ENCODE results near the gene ZNF783.

ZNF783 gene

DNA sequence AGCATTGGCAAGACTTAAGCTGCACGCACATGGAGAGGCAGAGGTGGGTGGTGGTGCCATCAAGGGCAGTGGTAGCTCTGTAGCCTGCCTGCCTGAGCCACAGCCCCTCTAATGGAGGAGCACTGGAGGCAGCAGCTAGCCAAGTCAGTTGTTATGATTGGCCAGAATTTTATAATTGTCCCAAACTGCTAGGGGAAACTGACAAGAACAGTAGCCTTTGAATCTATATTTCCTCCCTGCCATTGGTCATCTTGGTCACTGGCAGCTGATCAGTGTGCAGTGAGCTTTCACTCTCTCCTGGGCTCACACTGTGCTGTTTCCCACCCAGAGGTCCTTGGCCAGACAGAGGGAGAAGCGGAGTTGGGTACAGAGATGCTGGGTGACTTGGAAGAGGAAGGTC, 9.6 kb upstream of the ZNF783 start:
- no peak for TF ChIP-seq CTCF (IDR thresholded peaks at IDR 0.05; ENCODE audit: low read depth, low read length)
- Histone ChIP-seq H4K20me1 (ENCODE audit: insufficient read depth, low read length) (no peaks in the 10 kb centered on the region), H3K27ac (ENCODE audit: low read length) (no peak overlapping the region), H3K9me3 (ENCODE audit: insufficient read depth, low read length) (no peaks in the 10 kb centered on the region), H2AFZ (ENCODE audit: low read depth, low read length) (no peak overlapping the region), H3K4me3 (ENCODE audit: low read length) (no peak overlapping the region), H3K79me2 (ENCODE audit: low read length) (peaks cover 12% of the 10 kb centered on the region), H3K27me3 (ENCODE audit: low read depth, low read length) (no peaks in the 10 kb centered on the region), H3K36me3 (replicated peaks; ENCODE audit: low read depth, low read length) (peaks cover 25% of the 10 kb centered on the region), H3K4me1 (ENCODE audit: low read length) (peaks cover 19% of the 10 kb centered on the region), H3K9ac (ENCODE audit: low read length) (no peak overlapping the region), H3K4me2 (ENCODE audit: low read length) (no peak overlapping the region)

- Histone ChIP-seq H3K27me3 (ENCODE audit: low read depth, low read length) (no peaks in the 10 kb centered on the region), H3K79me2 (ENCODE audit: low read length) (0 out of 2 replicates have a peak, but pooled peaks cover 3% of the 10 kb centered on the region), H3K4me2 (ENCODE audit: low read length) (no peak overlapping the region), H3K36me3 (replicated peaks; ENCODE audit: low read depth, low read length) (peaks cover 25% of the 10 kb centered on the region), H3K9ac (ENCODE audit: low read length) (no peak overlapping the region), H3K4me1 (ENCODE audit: low read length) (peaks cover 8% of the 10 kb centered on the region), H2AFZ (ENCODE audit: low read depth, low read length) (no peak overlapping the region), H3K9me3 (ENCODE audit: insufficient read depth, low read length) (no peaks in the 10 kb centered on the region), H4K20me1 (ENCODE audit: insufficient read depth, low read length) (no peaks in the 10 kb centered on the region), H3K4me3 (ENCODE audit: low read length) (no peak overlapping the region), H3K27ac (ENCODE audit: low read length) (no peak overlapping the region)
- no peak for TF ChIP-seq EZH2phosphoT487 (IDR thresholded peaks at IDR 0.05; ENCODE audit: low read depth)
- TF ChIP-seq CTCF (IDR thresholded peaks at IDR 0.05; ENCODE audit: low read depth, low read length) = no peak
These were observed 8.3 kb upstream of the ZNF783 start for GRCh38 chr7:149253665-149254064.

GRCh38 chr7:149254181-149254858, 7.7 kb upstream of the ZNF783 start:
- Histone ChIP-seq H3K4me2 (ENCODE audit: low read length) (no peak overlapping the region), H2AFZ (ENCODE audit: low read depth, low read length) (no peak overlapping the region), H3K4me3 (ENCODE audit: low read length) (no peak overlapping the region), H3K9ac (ENCODE audit: low read length) (no peak overlapping the region), H3K36me3 (replicated peaks; ENCODE audit: low read depth, low read length) (peaks cover 25% of the 10 kb centered on the region), H3K9me3 (ENCODE audit: insufficient read depth, low read length) (no peaks in the 10 kb centered on the region), H3K4me1 (ENCODE audit: low read length) (peaks cover 2% of the 10 kb centered on the region), H3K27me3 (ENCODE audit: low read depth, low read length) (no peaks in the 10 kb centered on the region), H3K27ac (ENCODE audit: low read length) (no peak overlapping the region), H4K20me1 (ENCODE audit: insufficient read depth, low read length) (no peaks in the 10 kb centered on the region), H3K79me2 (ENCODE audit: low read length) (no peaks in the 10 kb centered on the region)
- TF ChIP-seq EZH2phosphoT487 (IDR thresholded peaks at IDR 0.05; ENCODE audit: low read depth) (no peak), CTCF (IDR thresholded peaks at IDR 0.05; ENCODE audit: low read depth, low read length) (no peak)

- Histone ChIP-seq H3K9me3 (ENCODE audit: insufficient read depth, low read length) (no peaks in the 10 kb centered on the region), H4K20me1 (ENCODE audit: insufficient read depth, low read length) (no peaks in the 10 kb centered on the region), H3K27me3 (ENCODE audit: low read depth, low read length) (no peaks in the 10 kb centered on the region), H3K4me3 (ENCODE audit: low read length) (no peak overlapping the region), H3K9ac (ENCODE audit: low read length) (no peak overlapping the region), H3K79me2 (ENCODE audit: low read length) (no peaks in the 10 kb centered on the region), H3K36me3 (replicated peaks; ENCODE audit: low read depth, low read length) (peaks cover 25% of the 10 kb centered on the region), H3K27ac (ENCODE audit: low read length) (no peak overlapping the region), H3K4me2 (ENCODE audit: low read length) (no peak overlapping the region), H2AFZ (ENCODE audit: low read depth, low read length) (no peak overlapping the region), H3K4me1 (ENCODE audit: low read length) (no peaks in the 10 kb centered on the region)
- TF ChIP-seq CTCF (IDR thresholded peaks at IDR 0.05; ENCODE audit: low read depth, low read length) = no peak
- TF ChIP-seq EZH2phosphoT487 (IDR thresholded peaks at IDR 0.05; ENCODE audit: low read depth) = no peak
These were observed 6.8 kb upstream of the ZNF783 start for GRCh38 chr7:149255174-149255573.

Measured in OCI-LY3 (cell line).